Adipocyte (in vitro differentiated cells): ENCODE measurements around the gene ARMH3.

Experiments used
- DNase-seq: peaks from one replicate; pipeline ENCODE4 v3.0.0-alpha.2; 2015; ENCODE audit warnings: low read depth
- H3K27me3 ChIP-seq: replicated peaks from 2 replicates; pipeline ENCODE4 v1.7.0; 2013; ENCODE audit warnings: mild to moderate bottlenecking, low read length, moderate library complexity; ENCODE audit not compliant: control insufficient read depth, insufficient read depth
- H3K36me3 ChIP-seq: 2 replicates; pipeline ENCODE4 v1.7.0; 2013; ENCODE audit warnings: low read length, mild to moderate bottlenecking, moderate library complexity; ENCODE audit not compliant: control insufficient read depth, insufficient read depth, severe bottlenecking
- H3K4me1 ChIP-seq: 2 replicates; pipeline ENCODE4 v1.7.0; 2013; ENCODE audit warnings: mild to moderate bottlenecking, low read length, moderate library complexity; ENCODE audit not compliant: control insufficient read depth, insufficient read depth
- H3K4me3 ChIP-seq: 2 replicates; pipeline ENCODE4 v1.7.0; 2013; ENCODE audit warnings: mild to moderate bottlenecking, low read length, moderate library complexity
- H3K9ac ChIP-seq: 2 replicates; pipeline ENCODE4 v1.7.0; 2013; ENCODE audit warnings: mild to moderate bottlenecking, low read length, moderate library complexity
- H3K9me3 ChIP-seq: 2 replicates; pipeline ENCODE4 v1.7.0; 2013; ENCODE audit warnings: mild to moderate bottlenecking, low read length, moderate library complexity; ENCODE audit not compliant: control insufficient read depth

The ARMH3 gene

GRCh38 chr10:101938305-101939007 lies 117.5 kb downstream of the ARMH3 start:
- peak; percentile 82 for DNase-seq
- Histone ChIP-seq H3K9me3 (no peaks in the 10 kb centered on the region), H3K4me3 (peak overlapping the region; percentile 38), H3K4me1 (peaks cover 61% of the 10 kb centered on the region), H3K9ac (peak overlapping the region; percentile 50), H3K27me3 (no peaks in the 10 kb centered on the region), H3K36me3 (no peaks in the 10 kb centered on the region)

GRCh38 chr10:101935431-101935830 lies 120.5 kb downstream of the ARMH3 start:
- H3K9ac ChIP-seq = no peak overlapping the region
- H3K9me3 ChIP-seq = no peaks in the 10 kb centered on the region
- peak; percentile 27 for DNase-seq

GRCh38 chr10:101934686-101935305 lies 121.2 kb downstream of the ARMH3 start:
- Histone ChIP-seq H3K9ac (no peak overlapping the region), H3K27me3 (no peaks in the 10 kb centered on the region), H3K36me3 (peaks cover 3% of the 10 kb centered on the region), H3K4me3 (no peak overlapping the region), H3K4me1 (peaks cover 31% of the 10 kb centered on the region), H3K9me3 (no peaks in the 10 kb centered on the region)
- DNase-seq = peak; percentile 35

More at GRCh38 chr10:101935431-101935830, 120.5 kb downstream of the ARMH3 start:
- peaks cover 36% of the 10 kb centered on the region for H3K4me1 ChIP-seq
- H3K36me3 ChIP-seq = peaks cover 3% of the 10 kb centered on the region
- H3K4me3 ChIP-seq = no peak overlapping the region
- H3K27me3 ChIP-seq = no peaks in the 10 kb centered on the region

- no peak for DNase-seq
- no peaks in the 10 kb centered on the region for H3K9me3 ChIP-seq
- no peaks in the 10 kb centered on the region for H3K27me3 ChIP-seq
- no peak overlapping the region for H3K4me3 ChIP-seq
- peaks cover 23% of the 10 kb centered on the region for H3K4me1 ChIP-seq
- no peak overlapping the region for H3K9ac ChIP-seq
- peaks cover 7% of the 10 kb centered on the region for H3K36me3 ChIP-seq
Observed at GRCh38 chr10:101933976-101934375, 122.0 kb downstream of the ARMH3 start.

- Histone ChIP-seq H3K4me3 (no peak overlapping the region), H3K9ac (no peak overlapping the region), H3K9me3 (no peaks in the 10 kb centered on the region), H3K27me3 (no peaks in the 10 kb centered on the region), H3K36me3 (peaks cover 12% of the 10 kb centered on the region), H3K4me1 (peaks cover 6% of the 10 kb centered on the region)
- no peak for DNase-seq
Observed at GRCh38 chr10:101932183-101932582, 123.8 kb downstream of the ARMH3 start.

GRCh38 chr10:101925027-101925426 lies 130.9 kb downstream of the ARMH3 start:
- Histone ChIP-seq H3K4me3 (no peak overlapping the region), H3K4me1 (peaks cover 10% of the 10 kb centered on the region), H3K36me3 (peaks cover 9% of the 10 kb centered on the region), H3K9me3 (no peaks in the 10 kb centered on the region), H3K9ac (no peak overlapping the region), H3K27me3 (no peaks in the 10 kb centered on the region)
- DNase-seq = no peak

- Histone ChIP-seq H3K9ac (no peak overlapping the region), H3K4me1 (peaks cover 10% of the 10 kb centered on the region), H3K27me3 (no peaks in the 10 kb centered on the region), H3K36me3 (peaks cover 1% of the 10 kb centered on the region), H3K4me3 (no peak overlapping the region), H3K9me3 (no peaks in the 10 kb centered on the region)
- no peak for DNase-seq
Observed at GRCh38 chr10:101923256-101923655, 132.7 kb downstream of the ARMH3 start.

GRCh38 chr10:101922846-101923245 lies 133.1 kb downstream of the ARMH3 start:
- H3K4me3 ChIP-seq = no peak overlapping the region
- no peak overlapping the region for H3K9ac ChIP-seq
- peaks cover 10% of the 10 kb centered on the region for H3K4me1 ChIP-seq

GRCh38 chr10:101920546-101920945 lies 135.4 kb downstream of the ARMH3 start:
- H3K4me1 ChIP-seq = peaks cover 10% of the 10 kb centered on the region
- no peaks in the 10 kb centered on the region for H3K9me3 ChIP-seq
- no peak overlapping the region for H3K4me3 ChIP-seq
- no peak for DNase-seq
- no peaks in the 10 kb centered on the region for H3K36me3 ChIP-seq
- no peaks in the 10 kb centered on the region for H3K27me3 ChIP-seq
- H3K9ac ChIP-seq = no peak overlapping the region

More at GRCh38 chr10:101922846-101923245, 133.1 kb downstream of the ARMH3 start:
- H3K36me3 ChIP-seq = no peaks in the 10 kb centered on the region
- H3K27me3 ChIP-seq = no peaks in the 10 kb centered on the region
- DNase-seq = no peak
- H3K9me3 ChIP-seq = no peaks in the 10 kb centered on the region

- H3K36me3 ChIP-seq = no peaks in the 10 kb centered on the region
- DNase-seq = no peak
- peaks cover 10% of the 10 kb centered on the region for H3K4me1 ChIP-seq
- H3K9ac ChIP-seq = no peak overlapping the region
- H3K27me3 ChIP-seq = no peaks in the 10 kb centered on the region
- H3K9me3 ChIP-seq = no peaks in the 10 kb centered on the region
- no peak overlapping the region for H3K4me3 ChIP-seq
Observed at GRCh38 chr10:101919026-101919770, 136.8 kb downstream of the ARMH3 start.

GRCh38 chr10:101912561-101913179 lies 143.3 kb downstream of the ARMH3 start:
- Histone ChIP-seq H3K9me3 (no peaks in the 10 kb centered on the region), H3K4me1 (no peaks in the 10 kb centered on the region), H3K27me3 (no peaks in the 10 kb centered on the region), H3K9ac (no peak overlapping the region), H3K4me3 (no peak overlapping the region), H3K36me3 (peaks cover 13% of the 10 kb centered on the region)
- no peak for DNase-seq
